ENCODE data around the gene C14orf132.

Gene C14orf132

GRCh38 chr14:96119947-96120346, 80.8 kb downstream of the C14orf132 start:
- no peak for DNase-seq (ENCODE audit: low read depth)

- no peak for DNase-seq (ENCODE audit: low read depth)
Observed at GRCh38 chr14:96120392-96120791, 81.2 kb downstream of the C14orf132 start.

DNA sequence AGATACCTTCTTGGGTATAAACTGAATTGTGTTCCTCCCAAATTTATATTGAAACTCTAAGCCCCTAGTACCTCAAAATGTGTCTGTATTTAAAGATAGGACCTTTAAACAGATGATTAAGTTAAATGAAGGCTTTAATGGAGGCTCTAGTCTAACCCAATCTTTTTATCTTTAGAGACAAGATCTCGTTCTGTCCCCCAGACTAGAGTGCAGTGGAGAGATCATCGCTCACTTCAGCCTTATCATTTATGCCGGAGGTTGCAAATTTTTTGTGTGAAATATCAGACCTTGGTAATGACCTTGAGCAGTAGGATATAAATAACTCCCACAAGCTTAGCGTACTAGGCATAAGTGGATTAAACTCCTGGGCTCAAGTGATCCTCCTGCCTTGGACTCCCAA, 81.8 kb downstream of the C14orf132 start:
- DNase-seq (ENCODE audit: low read depth), result no peak

DNA sequence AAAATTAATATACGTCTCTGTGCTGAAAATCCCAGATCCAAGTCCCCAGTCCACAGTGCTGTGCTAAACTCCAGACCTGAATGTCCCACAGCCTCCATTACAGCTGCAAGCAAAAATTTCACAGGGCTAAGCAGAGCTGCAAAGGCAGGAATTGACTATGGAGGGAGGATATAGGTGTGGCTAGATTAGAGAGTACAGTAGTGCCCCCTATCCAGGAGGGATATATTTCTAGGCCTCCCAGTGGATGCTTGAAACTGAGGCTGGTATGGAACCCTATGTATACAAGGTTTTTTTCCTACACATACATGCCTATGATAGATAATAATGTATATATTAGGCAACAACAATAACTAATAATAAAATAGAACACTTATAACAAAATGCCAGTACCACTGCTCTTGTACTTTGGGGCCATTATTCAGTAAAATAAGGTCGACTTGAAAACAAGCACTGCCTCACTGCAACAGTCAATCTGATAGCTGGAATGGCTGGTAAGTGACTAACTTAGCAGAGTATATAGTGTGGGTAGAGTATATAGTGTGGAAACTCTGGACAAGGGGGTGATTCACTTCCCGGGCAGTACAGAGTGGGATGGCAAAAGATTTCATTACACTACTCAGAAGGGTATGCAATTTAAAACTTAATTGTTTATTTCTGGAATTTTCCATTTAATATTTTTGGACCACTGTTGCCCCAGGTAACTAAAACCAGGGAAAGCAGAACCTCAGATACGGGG, 82.7 kb downstream of the C14orf132 start:
- no peak for DNase-seq (ENCODE audit: low read depth)

DNA sequence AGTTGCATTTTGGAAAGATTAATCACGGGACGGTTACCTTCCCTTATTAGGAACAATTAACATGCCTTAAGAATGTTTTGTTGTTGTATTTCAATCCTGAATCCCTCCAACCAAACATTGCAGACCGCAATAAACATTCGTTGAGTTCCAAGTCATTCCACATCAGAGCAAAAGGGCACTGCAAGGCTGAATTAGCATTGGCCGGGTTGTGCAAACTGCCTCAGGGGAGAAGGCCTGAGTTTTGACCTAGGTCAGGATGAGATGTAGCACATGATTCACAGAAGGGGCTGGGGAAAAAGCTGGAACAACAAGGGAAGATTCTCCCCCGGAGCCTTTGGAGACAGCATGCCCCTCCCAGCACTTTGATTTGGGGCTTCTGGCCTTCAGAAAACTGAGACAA, 83.3 kb downstream of the C14orf132 start:
- no peak for DNase-seq (ENCODE audit: low read depth)

GRCh38 chr14:96125536-96125935, 86.4 kb downstream of the C14orf132 start:
- DNase-seq (ENCODE audit: low read depth), result no peak

DNA sequence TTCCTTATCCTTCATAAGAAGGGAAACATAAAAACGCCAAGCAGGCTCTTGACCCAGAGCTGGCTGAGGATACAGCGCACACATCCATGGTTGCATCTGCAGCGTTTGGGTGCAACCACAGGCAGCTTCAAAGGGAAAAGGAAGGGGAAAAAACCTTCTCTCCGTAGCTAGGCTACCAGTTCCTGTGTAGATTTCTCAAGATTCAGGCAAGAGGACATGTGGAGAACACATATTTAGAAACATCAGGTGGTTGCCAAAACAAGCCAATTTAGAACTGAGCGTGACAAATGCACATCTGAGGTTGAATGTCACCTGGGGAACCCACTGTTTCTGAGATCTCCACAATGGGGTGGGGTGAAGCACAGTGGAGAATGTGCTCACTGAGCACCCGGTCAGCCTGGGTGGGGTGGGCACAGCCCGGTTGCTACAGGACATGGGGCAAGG, 87.2 kb downstream of the C14orf132 start:
- DNase-seq (ENCODE audit: low read depth), result no peak

DNA sequence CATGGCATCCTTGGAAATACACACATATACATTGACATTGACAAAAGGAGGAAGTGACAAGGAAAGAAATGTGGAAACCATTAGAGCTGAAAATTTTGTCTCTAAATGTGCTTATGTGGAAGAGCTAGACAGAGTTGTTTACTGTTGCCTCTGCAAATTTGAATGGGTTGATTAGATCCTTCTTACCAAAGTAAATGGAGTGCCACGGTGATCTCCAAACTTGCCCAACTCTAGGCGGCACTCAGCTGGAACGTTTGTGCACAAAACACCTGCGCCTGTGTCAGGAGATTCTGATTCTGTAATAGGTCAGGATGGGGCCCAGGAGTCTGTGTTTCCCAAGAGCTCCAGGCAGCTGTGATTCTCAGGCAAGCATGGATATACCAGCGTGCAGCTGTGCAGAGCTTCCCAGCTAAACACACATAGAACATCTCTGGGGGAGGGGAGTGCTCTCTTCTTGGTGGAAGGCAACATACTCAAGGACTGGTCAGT, 87.7 kb downstream of the C14orf132 start:
- no peak for DNase-seq (ENCODE audit: low read depth)

GRCh38 chr14:96129128-96129736, 90.1 kb downstream of the C14orf132 start:
- no peak for DNase-seq (ENCODE audit: low read depth)

DNA sequence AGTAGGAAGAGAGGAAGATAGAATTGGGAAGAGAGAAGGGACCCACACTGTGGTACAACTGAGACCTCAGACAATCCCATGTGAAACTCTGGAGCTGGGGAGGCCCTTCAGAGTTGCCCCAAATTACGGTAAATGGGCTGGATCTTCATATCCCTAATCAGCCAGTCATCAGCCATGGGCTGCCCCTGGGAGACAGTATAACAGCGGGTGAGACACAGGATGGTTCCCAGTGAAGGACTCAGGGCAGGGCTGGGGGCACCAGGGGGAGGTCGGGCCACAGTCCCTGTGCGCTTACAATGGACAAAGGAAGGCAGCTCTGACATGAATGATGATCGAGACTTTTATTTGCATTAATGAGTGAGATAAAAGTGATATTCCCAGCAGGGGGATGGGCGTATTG, 91.2 kb downstream of the C14orf132 start:
- no peak for DNase-seq (ENCODE audit: low read depth)

- no peak for DNase-seq (ENCODE audit: low read depth)
Observed at GRCh38 chr14:96130854-96131253, 91.7 kb downstream of the C14orf132 start.

GRCh38 chr14:96131836-96132235, 92.7 kb downstream of the C14orf132 start:
- DNase-seq (ENCODE audit: low read depth), result no peak

- no peak for DNase-seq (ENCODE audit: low read depth)
Observed at GRCh38 chr14:96134508-96134907, 95.3 kb downstream of the C14orf132 start.

DNA sequence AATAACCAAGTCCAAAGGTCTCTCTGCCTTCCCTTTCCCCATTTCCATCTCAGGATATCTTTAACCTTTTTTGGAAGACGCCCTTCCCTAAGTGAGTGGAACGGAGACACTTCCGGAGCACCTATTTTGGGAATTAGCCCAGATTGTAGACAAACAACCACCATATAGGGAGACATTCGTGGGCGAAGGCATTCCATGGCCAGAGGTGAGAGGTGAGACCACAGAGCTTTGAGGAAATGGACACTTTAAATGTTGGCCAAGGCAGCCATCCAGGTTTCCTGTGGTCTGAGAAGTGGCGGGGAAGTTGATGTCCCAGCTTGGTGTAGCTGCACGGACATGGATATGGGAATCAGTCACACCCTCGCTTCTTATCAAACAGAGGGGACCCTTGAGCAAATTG, 96.1 kb downstream of the C14orf132 start:
- no peak for DNase-seq (ENCODE audit: low read depth)

DNA sequence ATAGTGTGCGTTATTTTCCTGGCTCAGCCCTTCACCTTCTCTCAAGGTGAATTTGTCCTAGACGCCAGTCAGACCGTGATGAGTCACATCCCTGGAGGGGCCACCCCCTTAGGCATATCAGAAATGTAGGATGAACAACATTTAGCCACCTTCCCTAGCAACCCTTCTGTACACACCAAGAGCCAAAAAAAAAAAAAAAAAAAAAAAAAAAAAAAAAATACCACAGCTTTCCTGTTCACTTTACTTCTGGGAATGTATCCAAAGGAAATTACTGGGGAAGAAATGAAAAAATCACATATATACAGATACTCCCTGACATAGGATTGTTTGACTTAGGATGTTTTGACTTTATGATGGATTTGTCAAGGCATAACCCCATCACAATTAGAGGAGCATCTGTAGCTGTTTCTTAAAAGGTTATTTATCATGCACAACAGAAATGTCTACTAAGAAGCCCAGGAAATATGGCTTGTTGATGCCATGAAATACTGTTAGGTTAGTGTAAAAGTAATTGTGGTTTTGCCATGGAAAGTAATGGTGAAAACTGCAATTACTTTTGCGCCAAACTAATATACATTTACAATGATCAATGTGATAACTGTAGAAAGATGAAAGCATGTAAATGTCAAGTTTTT, 97.3 kb downstream of the C14orf132 start:
- DNase-seq (ENCODE audit: low read depth), result no peak

DNA sequence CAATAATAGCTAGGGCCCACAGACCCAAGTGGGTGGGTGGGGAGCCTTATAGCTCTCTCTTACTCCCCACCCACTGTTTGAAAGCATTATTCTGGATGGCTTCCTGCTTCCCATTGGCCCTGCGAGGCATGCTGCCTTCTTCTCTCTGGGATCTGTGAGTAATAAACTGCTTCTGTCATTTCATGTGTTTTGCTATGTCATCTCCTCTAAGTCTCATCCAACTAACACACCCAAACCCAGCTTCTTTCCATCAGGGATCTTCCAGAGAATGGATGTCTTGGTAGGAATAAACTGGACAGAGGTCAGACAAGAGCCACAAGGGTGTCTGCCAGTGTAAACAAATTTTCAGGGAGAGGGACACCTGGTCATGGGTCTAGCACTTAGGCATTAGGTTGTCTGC, 99.1 kb downstream of the C14orf132 start:
- DNase-seq (ENCODE audit: low read depth), result no peak

DNA sequence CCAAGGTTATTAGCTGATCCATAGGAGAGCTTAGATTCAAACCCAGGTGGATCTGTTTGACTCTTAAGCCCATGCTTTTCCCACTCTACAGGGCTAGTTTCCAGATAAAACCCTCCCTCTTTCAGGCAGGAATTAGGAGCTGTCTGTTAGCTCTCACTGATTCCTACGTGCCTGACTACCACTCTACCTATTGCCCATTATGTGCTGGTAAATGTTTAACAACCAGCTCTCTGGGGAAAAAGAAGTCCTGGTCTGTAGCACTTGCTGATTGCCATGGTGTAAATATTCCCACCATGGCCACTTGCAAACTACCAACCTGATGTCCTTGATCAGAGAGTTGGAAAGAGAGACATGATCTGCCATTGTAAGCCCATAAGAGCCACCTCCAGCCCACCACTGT, 100.0 kb downstream of the C14orf132 start:
- no peak for DNase-seq (ENCODE audit: low read depth)

DNA sequence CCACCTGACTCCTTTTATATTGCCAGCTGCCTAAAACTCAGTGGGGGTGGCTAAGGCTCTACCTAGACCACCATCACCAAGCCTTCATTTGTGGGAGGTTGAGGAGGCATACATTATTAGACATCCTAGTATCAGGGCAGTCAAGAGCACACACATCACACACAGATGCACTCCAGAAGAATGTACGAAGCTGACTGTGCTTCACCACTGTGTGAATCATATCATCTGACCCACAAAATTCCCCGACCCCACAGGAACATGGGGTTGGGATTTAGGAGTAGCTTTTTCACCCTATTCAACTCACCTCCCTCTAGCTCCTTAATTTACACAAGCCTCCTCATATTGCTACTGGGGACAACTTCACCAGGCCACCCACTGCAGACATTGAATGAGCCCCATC, 100.7 kb downstream of the C14orf132 start:
- no peak for DNase-seq (ENCODE audit: low read depth)

- DNase-seq (ENCODE audit: low read depth), result no peak
Observed at GRCh38 chr14:96140952-96141351, 101.8 kb downstream of the C14orf132 start.

All from activated T-cell treated with anti-CD3 and anti-CD28 coated beads for 48 hours (primary cell).